ENCODE data around the gene CHCHD4. TPM values are rescaled to one million over a fixed set of nuclear protein-coding genes. Genes with fewer than 3 reads are reported as not detected.

Gene CHCHD4
- total RNA-seq, 1 donor from 2014 or later = 7.1 TPM

DNA sequence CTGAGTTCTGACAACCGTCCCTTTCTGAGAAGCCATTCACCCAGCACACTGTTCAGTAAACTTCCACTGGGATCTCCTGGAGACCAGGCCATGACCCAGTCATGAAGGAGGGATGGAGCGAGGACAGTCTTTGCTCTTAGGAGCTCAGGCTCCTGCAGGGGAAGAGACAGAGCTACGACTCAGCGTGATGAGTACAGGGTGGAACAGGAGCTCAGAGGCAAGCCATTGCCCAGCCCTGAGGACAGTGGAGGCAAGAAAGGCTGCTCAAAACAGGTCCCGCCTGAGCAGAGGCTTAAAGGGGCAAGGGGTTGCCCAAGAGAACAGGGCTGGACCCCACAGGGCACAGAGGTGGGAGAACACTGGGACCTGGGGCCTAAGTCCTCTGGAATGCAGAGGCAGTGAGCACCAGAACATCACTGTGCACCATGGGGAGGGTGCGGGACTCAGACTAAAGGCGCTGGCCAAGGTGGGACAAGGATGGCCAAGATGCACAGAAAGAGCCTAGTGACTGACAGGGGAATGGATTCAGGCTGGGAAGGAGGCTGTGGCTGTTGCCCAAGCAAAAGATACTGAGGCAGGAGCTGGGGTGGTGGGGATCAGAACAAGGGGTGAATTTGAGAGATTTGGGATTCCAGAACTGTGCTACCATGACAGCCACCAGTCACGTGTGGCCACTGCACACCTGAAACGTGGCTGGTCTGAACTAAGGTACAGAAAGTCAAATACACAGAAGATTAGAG, 26.0 kb upstream of the CHCHD4 start:
- DNase-seq (ENCODE audit: low spot score) = no peak
- ATAC-seq = no peak

DNA sequence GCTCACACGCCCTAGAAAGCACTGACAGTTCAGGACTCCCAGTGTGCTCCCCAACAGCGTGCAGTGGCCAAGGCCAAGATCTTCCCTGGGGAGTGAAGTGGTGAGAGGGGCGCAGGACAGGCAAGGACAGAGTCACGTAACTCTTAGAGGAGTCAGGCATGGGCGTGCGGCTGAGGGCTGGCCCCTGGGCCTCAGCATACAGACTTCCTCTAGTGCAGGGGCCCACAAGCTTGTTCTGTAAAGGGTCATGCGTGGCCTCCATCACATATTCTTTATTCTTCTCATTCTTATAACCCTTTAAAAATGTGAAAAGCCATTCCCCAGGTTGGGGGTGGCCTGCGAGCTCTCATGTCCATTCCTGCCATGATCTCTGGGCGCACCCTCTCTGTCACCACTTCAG, 25.4 kb upstream of the CHCHD4 start:
- no peak for ATAC-seq
- no peak for DNase-seq (ENCODE audit: low spot score)

DNA sequence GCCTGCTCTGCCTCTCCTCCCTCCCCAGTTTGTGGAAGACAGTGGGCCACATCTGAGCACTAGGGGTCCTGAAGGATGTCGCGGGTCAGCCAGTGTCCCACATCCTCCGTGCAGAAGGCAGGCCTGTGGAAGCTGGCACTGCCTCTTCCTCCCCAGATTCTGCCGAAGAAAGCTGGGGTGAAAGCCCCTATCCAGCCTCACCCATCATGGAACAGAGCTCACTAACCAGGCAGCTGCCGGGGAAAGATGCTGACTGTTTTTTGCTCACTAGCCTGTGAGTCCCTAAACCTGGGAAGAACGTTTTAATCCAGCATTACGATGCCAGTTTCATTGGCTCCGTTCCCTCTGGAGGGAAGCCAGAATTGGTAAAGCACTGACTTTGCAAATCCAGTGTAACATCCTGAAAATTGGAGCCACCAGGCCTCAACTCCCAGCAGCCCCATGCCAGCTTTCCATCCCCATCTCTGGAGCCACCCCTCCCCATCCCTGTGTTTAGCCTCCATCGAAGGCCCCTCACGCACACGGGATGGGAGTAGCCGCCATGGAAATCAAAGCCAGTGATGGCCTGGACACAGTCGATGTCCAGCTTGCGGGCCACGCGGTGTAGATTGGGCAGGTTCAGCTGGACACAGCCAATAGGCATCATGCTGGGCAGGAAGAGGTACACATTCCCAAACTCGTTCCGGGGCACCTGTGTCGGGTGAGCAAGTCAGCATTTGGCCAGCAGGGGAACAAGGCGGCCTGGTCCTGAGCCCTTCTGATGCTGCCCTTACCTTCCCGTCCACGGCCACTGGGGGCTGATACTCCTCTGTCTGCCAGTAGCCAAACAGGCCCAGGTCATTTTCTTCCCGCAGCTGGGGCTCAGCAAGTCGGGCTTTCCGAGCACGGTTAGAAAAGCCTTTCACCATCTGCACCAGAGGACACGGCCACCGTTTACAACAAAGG, 23.6 kb upstream of the CHCHD4 start:
- no peak for ATAC-seq

DNA sequence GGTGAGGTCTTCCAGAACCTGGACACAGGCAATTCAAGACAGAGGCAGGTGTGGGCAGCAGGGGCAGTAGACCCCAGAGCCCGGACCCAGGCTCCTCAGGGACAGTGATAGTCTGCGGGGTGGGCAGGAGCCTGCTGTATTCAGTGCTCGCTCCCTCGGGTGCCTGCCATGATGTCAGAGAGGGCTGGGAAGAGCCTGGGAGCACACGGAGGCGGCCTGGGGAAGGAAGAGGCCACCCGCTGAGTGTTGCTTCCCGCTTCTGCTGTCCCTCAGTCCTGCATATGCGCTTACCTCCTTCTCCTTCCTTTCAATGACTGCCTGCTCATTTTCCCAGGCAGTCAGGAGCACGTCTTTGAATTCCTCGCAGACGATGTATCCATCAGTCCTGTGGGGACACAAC, 22.9 kb upstream of the CHCHD4 start:
- ATAC-seq (no peak), DNase-seq (ENCODE audit: low spot score) (no peak)

More for the DNA sequence above, 23.6 kb upstream of the CHCHD4 start:
- no peak for DNase-seq (ENCODE audit: low spot score)

DNA sequence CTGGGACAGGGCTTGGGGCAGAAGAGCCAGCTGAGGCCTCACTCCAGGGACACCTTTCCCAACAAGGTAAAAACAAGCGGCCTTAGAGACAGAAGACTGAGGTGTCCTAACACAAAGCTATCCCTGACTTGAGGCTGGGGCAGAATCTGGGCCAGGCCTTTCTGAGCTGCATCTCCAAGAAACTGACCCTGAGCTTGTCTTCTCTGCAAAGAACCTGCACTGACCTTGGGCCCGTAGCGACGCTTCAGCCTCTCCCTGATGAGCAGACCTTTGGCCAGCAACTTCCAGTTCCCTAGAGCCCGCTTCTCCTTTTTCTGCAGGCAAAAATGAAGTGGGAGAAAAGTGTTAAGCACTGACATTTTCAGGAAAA, 22.4 kb upstream of the CHCHD4 start:
- DNase-seq (ENCODE audit: low spot score) = no peak
- ATAC-seq = no peak

DNA sequence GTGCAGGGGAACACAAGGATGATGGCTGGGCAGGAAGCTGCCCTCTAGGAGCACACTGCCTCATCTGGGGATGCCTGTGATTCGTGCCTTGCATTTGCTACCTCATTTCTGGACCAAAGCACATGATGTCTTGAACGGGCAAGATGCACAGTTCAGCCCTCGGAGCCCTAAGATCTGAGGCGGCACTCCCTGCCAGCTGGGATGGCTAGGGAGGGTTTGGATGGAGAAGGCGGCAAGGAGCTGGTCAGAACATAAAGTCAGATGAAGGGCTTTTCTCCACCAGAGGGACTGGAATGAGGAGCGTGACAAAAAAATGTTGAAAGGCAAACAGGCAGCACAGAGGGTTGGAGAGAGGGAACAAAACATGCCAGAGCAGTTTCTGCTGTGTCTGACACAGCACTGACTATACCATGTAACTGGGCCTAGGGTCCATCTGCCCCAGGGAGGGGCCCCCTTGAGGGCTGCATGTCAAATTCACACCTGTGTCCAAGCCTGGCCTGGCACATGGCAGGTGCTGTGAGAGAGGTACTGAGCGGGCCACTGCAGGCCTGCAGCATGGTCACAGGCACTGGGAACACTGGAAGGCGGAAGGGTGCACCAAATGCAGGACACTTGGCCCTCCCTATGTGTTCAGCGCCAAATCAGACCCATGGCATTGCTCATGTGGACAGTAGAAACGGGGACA, 21.9 kb upstream of the CHCHD4 start:
- DNase-seq (ENCODE audit: low spot score) (no peak), ATAC-seq (no peak)

DNA sequence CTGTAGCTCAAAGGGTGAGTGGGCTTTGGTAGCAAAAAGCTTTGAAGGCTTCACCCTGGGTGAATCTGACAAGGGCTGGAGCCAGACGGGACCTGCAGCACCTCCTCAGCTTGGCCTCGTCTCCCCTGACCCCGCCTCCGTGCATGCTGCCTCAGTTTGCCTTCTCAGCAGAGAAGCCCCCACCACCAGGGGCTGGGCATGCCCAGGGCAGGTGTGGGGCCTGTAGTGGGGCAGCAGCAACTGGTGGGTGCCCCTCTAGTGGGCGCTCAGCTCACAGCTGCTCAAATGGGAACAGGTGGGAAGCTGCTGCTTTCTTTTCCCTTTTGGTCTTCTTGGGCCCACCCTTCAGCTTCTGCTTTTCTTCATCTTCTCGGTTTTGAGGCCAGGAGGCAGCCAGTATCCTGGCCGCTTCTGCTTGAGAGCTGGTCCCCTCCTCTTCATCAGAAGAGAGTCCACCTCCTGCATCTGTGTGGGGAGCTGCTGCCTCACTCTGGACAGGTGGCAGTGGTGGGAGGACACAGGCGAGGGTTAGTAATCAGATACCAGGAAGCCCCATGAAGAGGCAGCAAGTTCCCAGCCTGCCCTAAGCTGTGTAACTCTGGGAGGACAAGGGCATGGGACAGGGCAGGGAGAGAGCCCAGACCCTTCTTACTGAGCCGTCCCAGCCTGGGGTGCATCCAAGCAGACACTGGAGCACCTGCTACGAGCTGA, 21.2 kb upstream of the CHCHD4 start:
- DNase-seq (ENCODE audit: low spot score) (no peak), ATAC-seq (no peak)

DNA sequence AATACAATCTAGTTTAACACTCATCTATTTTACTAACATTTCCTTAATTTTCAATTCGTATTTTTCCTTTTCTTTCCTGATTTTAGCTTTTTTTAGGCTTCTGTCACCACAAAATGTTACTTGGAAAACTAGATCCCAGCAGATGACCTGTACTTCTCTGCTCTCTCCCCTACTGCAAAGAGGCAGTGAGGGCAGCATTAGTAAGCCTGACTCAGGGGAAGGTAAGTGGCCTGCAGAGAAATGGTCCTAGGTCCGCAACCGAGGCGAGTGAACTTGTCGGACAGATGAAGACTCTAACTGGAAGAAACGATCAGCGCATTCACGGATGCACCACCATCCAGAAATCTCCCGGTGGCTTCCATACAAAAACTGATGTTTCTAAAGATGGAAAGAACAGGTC, 20.6 kb upstream of the CHCHD4 start:
- no peak for ATAC-seq
- DNase-seq (ENCODE audit: low spot score) = no peak

DNA sequence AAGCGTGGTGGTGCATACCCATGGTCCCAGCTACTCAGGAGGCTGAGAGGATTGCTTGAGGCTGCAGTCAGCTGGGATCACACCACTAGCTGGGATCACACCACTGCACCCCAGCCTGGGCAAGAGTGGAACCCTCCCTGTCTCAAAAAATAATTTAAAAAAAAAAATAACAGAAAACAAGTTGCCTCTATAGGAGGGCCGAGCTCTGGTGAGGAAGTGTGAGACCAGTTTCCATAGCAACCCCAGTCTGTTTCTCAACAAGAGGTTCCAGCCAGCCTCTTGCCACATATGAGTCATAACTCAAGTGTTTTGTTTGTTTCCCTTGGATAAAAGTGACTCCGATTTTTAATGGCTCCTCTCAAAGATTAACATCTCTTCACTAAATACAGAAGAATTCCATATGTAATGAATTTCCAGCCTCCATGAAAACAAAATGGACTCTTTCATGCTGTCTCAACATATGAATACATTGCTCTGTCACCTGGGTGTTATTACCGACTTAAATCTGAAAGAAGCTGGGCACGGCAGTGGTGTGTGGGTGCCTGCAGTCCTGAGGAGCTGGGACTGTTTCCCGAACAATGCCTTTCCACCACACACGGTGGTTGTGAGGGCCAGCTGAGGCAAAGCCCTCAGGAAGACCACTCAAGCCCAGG, 19.9 kb upstream of the CHCHD4 start:
- peak; percentile 54 for ATAC-seq
- peak; percentile 68 for DNase-seq (ENCODE audit: low spot score)

DNA sequence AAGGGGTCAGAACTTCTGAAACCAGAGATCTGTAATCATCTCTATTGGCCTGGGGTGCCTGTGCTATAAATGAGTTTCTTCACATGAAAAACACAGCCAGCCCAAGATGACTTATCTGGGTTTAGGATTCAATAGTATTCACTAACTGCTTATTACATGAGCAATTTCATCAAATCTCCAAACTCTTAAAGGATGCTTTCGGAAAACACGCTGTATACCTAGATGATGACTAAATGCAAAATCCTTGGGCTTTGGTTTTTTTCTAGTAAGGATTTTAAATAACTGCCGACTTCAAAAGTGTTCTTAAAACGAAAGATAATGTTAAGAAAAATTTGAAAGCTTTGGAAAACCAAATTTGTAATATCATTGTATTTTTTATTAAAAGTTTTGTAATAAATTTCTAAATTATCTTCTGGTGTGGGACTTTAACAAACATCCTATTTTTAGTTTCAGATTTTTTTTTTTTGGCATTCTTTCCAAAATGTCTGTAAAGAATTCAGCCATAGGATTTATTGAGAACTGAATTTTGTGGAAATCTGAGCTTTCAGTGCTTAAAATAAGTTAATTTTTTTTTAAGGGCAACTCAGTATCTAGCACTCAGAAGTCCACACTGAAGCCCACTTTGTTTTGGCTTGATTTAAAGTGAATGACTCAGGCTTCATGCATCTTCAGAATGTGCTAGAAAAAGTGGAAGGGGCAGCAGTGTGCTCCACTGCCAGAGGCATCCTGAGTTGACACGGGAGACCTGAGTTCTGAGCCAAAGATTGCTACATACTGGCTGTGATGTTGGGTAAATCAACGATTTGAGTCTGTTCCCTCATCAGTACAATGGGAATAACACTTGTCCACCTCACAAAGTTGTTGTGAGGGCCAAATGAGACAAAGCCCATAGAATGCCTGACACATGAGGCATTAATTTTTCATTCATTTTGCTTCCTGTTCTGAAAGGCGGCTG, 18.9 kb upstream of the CHCHD4 start:
- peak; percentile 62 for DNase-seq (ENCODE audit: low spot score)
- peak; percentile 61 for ATAC-seq

DNA sequence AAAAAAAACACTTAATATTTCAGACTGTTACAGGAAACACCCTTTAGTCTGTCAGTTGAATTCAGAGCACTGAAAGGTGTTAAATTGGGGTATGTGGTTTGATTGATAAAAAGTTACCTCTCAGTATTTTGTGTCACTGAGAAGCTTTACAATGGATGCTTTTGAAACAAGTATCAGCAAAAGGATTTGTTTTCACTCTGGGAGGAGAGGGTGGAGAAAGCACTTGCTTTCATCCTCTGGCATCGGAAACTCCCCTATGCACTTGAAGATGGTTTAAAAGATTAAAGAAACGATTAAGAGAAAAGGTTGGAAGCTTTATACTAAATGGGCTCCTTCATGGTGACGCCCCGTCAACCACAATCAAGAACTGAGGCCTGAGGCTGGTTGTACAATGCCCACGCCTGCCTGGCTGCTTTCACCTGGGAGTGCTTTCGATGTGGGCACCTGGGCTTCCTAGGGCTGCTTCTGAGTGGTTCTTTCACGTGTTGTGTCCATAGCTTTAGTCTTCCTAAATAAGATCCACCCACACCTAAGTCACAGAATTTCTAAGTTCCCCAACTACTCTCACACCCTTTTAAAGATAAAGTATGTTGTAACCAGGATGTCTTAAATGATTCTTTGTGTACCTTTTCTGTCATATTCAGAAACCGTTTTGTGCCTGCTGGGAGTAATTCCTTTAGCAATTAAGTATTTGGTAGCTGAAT, 18.0 kb upstream of the CHCHD4 start:
- DNase-seq (ENCODE audit: low spot score) = peak; percentile 41
- ATAC-seq = no peak

DNA sequence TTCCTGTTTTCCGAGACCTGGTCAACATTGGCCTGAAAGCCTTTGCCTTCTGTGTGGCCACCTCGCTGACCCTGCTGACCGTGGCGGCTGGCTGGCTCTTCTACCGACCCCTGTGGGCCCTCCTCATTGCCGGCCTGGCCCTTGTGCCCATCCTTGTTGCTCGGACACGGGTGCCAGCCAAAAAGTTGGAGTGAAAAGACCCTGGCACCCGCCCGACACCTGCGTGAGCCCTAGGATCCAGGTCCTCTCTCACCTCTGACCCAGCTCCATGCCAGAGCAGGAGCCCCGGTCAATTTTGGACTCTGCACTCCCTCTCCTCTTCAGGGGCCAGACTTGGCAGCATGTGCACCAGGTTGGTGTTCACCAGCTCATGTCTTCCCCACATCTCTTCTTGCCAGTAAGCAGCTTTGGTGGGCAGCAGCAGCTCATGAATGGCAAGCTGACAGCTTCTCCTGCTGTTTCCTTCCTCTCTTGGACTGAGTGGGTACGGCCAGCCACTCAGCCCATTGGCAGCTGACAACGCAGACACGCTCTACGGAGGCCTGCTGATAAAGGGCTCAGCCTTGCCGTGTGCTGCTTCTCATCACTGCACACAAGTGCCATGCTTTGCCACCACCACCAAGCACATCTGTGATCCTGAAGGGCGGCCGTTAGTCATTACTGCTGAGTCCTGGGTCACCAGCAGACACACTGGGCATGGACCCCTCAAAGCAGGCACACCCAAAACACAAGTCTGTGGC, 17.1 kb upstream of the CHCHD4 start:
- ATAC-seq (peak; percentile 32), DNase-seq (ENCODE audit: low spot score) (peak; percentile 63)

DNA sequence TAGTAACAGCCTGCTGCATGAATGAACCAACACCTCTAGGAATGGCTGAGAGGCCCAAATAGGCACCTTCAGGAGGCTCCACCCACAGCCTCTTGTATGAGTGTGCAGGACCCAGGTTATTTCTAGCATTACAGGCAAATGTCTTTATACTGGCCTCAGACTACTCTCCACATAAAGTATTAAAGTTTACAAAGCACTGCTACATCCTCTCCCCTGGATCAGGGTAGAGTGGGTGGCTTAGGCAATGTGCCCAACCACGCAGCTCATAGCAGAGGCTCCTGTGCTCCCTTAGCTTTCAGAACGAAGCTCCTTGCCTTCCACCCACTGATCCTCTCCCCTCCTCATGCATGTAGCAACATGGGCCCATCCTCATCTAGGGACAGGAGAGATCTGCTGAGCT, 16.5 kb upstream of the CHCHD4 start:
- no peak for DNase-seq (ENCODE audit: low spot score)

DNA sequence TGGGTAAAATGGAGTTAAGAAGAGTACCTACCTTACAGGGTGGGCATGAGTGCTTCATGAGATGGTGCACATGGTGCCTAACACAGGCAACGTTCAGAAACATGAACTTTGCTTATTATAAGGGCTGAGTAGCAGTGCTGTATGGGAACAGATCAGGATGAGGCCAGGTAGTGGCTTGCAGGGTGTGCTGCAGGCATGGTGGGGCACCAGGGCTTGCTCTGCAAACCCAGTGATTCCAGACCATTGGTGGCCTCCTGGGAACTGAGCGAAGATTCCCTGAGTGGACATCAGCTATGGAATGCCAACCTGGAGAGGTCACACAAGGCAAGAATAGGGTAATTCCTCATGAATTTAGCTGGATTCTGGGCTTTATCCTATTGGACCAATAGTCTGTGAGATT, 16.0 kb upstream of the CHCHD4 start:
- DNase-seq (ENCODE audit: low spot score) (no peak), ATAC-seq (no peak)

More for the DNA sequence above, 16.5 kb upstream of the CHCHD4 start:
- no peak for ATAC-seq

DNA sequence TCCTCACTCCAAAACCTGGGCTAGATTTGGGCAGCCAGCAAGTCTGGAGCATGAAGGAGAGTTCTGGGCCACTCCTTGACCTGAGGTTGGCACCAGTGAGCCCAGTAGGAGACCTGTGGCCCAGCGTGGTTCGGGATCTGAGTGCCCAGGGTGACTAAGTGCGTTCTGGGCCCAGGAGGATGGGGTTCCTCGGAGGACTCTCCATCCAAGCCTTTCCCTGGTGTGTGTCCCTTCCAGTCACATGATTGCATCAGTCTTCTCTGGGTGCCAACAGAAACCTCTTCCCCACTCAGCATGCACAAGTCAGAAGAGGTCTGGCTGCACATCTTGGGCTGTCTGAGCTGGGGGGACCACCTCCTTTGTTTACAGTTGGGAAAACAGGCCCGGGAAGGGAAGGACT, 15.1 kb upstream of the CHCHD4 start:
- no peak for DNase-seq (ENCODE audit: low spot score)
- ATAC-seq = no peak

DNA sequence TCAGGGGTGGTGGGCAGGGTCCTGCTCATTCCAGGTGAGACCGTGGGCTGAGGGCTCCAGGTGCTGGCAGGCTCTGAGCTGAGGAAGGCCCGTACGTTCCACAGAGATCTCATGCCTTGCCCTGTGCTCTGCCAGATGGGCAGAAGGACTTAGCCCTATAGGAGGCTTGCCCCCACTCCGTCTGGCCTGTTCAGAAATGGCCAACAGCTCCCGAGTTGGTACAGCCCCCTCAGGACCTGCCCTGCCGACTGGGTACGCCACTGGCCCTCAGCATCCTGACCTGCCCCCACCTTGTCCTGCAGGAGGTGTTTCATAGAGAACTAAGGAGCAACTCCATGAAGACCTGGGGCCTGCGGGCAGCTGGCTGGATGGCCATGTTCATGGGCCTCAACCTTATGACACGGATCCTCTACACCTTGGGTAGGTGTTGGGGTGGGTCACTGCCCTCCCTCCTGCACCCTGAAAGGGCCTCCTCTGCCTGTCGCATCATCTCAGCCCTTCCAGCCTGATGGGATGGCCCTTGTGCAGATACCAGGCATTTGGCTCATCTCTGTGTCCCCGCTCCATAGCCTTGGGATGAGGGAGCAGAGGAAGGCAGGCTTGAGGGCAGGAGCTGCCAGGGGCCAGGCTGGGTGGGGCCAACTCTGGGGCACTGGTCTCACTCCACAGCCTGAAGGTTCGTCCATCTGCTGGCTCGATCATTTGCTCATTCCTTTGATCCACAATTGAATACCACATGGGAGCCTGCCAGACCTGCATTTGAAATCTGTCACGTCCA, 14.4 kb upstream of the CHCHD4 start:
- ATAC-seq (no peak), DNase-seq (ENCODE audit: low spot score) (no peak)

Measured in left lobe of liver (tissue), 2 donors.